Measurements from ENCODE around the gene SYDE2.
"Not testable (repeated sequence)": the region's sequence is repeated elsewhere in the genome, so short reads cannot be mapped to it uniquely, and the experiment has no call there.

Gene SYDE2

GRCh38 chr1:85188530-85188929 lies 12.3 kb downstream of the SYDE2 start:
- no peak for DNase-seq (ENCODE audit: low spot score)
- TF ChIP-seq CTCF (IDR thresholded peaks at IDR 0.05): no peak
- no peak overlapping the region for H3K27ac ChIP-seq
- H3K4me3 ChIP-seq: no peak overlapping the region

GRCh38 chr1:85187021-85187420 lies 13.8 kb downstream of the SYDE2 start:
- not testable (repeated sequence) for DNase-seq (ENCODE audit: low spot score); H3K4me3 ChIP-seq; H3K27ac ChIP-seq

- H3K27ac ChIP-seq: no peak overlapping the region
- TF ChIP-seq CTCF (IDR thresholded peaks at IDR 0.05): no peak
- no peak for DNase-seq (ENCODE audit: low spot score)
- H3K4me3 ChIP-seq: no peak overlapping the region
Measured at GRCh38 chr1:85184245-85184644, 16.6 kb downstream of the SYDE2 start.

GRCh38 chr1:85182700-85183099 lies 18.1 kb downstream of the SYDE2 start:
- Histone ChIP-seq H3K4me3 (no peak overlapping the region), H3K27ac (no peak overlapping the region)
- no peak for TF ChIP-seq CTCF (IDR thresholded peaks at IDR 0.05)
- no peak for DNase-seq (ENCODE audit: low spot score)

DNA sequence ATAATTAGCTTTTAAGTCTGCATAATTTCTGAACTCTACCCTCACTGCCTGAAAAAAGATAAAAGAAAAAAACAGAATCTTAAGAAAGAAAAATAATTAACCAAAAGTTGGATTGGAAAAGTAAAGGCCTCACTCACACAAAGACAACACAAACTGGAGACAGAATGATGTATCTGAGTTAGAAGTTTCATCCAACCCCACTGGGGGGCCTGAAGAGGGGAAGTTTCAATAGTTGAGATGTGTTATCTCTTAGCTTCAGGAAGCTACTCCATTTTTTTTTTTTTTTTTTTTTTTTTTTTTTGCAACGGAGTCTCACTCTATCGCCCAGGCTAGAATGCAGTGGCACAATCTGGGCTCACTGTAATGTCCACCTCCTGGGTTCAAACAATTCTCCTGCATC lies 19.9 kb downstream of the SYDE2 start:
- H3K27ac ChIP-seq: no peak overlapping the region
- no peak for TF ChIP-seq CTCF (IDR thresholded peaks at IDR 0.05)

DNA sequence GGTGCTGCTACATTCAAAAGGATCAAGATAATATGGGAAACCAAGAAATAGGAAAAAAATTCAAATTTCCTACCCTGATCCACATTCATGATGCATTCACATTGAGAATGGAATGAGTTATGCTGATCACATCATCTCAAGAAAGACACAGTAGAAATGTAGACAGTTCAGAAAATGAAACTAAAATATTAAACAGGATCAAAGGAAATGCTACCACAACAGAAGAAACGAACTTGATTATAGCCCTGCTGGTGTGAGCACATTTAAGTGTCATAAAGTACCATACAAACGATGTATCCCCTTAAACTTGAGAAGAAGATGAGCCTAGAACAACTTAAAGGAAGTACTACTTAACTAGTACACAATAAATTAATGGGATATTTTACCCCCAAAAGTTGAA lies 21.3 kb downstream of the SYDE2 start:
- no peak for TF ChIP-seq CTCF (IDR thresholded peaks at IDR 0.05)
- no peak for DNase-seq (ENCODE audit: low spot score)

More for the DNA sequence above, 19.9 kb downstream of the SYDE2 start:
- no peak overlapping the region for H3K4me3 ChIP-seq
- no peak for DNase-seq (ENCODE audit: low spot score)

DNA sequence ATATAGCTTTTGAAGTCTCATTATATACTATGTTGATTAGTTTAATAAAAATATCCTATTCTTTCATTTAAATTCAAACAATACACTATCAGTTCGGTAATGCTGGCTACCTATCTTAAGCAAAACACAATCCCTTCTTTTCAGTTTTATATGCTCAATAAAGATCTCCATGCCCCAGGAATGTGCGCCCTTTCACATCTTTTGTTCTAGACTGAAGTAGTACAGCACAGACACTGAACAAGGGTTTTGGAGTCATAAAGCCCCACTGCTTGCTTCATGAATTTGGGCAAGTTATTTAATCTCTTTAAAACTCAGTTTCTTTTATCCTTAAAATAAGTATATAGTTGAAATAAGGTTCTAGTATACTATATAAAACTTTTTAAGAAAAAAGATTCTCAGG lies 22.4 kb downstream of the SYDE2 start:
- Histone ChIP-seq H3K27ac (no peak overlapping the region), H3K4me3 (no peak overlapping the region)
- DNase-seq (ENCODE audit: low spot score): no peak
- no peak for TF ChIP-seq CTCF (IDR thresholded peaks at IDR 0.05)

More for the DNA sequence above, 21.3 kb downstream of the SYDE2 start:
- H3K4me3 ChIP-seq: no peak overlapping the region
- H3K27ac ChIP-seq: no peak overlapping the region

- DNase-seq (ENCODE audit: low spot score): no peak
- TF ChIP-seq CTCF (IDR thresholded peaks at IDR 0.05): no peak
Measured at GRCh38 chr1:85174503-85174902, 26.3 kb downstream of the SYDE2 start.

More at GRCh38 chr1:85174503-85174902, 26.3 kb downstream of the SYDE2 start:
- no peak overlapping the region for H3K4me3 ChIP-seq
- H3K27ac ChIP-seq: no peak overlapping the region

All from coronary artery (tissue), 2 donors.